GOT3 (cell line): ENCODE measurements around the gene EDC4.
"Not testable (repeated sequence)": the region's sequence is repeated elsewhere in the genome, so short reads cannot be mapped to it uniquely, and the experiment has no call there.

Source experiments
- DNase-seq: peaks from one replicate; lab custom pipeline; 2025; ENCODE audit warnings: mixed read lengths; lab: John Stamatoyannopoulos, UW

EDC4 gene

DNA sequence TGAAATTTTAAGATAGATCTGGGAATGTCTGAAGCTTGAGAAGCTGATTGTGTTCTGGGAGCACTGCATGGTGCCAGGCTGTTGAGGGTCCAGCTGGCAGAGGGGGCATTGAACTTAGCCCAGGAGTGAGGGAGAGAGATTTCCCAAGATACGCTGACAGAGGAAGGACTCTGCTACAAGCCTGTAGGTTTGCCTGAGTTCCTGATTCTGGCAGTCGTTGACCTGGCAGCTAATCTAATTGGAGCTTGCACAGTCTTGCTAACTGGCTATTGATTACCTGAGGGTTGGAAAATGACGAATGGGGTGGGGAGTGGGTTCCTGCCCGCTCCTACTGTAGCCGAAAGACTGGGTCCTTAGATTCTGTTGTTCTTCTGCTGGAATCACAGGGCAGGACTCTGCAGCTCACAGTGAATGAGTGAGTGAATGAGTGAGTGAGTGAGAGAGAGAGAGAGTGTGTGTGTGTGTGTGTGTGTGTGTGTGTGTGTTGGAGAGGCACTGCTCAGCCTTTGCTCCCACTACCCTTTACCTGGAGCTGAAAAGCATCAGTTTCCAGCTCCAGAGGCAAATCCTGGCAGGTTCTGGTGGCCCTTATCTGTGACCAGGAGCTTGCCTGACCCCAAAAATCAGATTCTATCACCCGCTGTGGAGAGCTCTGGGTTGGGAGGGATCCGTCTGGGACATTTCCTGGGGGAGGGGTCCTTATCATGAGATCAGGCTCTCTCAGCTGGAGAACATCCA is 42.1 kb downstream of the EDC4 start:
- no peak for DNase-seq

DNA sequence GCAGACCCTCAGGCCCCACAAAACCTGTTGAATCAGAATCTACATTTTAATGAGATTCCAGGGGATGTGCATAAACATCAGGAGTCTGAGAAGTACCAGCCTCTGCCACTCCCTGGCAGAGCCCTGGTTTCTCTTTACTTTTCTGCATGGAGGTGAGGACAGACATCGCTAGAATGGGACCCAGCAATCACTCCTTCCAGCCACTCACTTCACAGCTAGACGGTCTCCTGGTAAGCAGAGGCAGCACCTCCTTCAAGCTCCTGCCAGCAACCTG is 42.6 kb downstream of the EDC4 start:
- not testable (repeated sequence) for DNase-seq

DNA sequence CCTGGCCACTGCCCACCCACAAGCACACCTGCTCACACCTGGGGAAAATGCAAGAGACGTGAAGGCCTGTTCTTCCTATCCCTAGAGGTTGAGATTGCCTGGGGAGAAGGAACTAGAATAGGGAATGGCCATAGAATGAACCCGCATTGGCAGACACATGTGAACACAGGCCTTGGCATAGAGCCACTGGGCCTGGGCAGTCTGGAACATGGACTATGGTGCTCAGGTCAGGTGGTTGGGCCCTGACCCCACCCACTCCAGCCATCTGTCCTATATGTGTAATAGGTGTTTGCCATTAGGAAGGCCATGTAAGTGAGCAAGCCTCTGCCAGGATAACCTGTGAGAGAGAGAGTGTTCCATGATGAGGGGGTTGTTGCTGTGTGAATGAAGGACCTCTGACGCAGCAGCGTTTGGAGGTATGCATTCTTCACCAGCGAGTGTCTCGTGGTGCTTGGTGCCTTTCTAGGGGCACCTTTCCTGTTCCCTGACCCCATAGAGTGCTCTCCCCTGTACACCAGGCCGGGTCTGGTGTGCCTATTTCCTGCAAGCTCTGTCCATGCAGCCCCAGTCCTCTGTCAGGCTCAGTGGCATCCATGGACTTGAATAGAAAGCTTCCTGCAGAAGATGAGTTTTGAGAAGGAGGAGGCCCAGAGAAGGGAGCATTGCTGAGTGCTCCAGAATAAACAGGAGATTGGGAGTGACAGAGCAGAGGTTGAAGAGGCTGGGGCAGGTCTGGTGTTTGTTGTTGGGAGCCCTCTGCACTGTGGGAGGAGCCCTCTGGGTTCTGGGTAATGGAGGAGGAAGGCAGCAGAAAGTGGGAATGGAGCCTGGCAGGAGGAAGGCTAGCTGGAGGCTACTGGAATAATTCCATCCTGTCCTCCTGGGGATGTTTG is 43.2 kb downstream of the EDC4 start:
- no peak for DNase-seq

DNA sequence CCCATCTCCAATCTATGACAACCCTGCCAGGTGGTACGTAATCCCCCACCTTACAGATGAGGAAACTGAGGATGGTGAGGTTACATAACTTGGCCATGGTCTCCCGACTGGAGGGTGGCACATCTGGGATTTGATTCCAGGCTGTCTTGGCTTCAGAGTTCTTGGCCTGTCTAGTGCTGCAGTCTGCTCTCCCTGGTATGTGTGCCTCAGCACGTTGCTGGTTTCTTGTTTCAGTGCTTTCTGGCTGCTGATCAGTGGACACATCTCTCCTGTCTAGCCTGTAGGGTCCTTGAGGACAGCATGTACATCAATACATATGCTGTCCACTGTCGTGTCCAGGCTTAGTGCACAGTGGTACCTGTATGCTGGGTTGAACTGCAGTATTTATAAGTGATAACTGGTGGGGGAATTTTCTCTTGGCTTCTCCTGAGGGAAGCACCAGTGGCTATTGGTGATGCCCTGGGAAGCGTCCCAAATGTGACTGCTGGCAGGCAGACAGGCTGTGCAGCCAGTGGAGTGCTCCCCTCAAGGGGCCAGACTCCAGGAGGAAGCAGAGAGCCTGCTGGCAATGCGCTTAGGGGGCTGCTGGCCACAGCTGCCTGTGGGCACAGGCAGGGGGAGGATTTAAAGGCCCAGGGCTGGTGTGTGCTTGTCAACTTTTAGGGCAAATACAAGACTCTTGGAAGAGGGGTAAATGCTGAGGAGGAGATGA is 44.4 kb downstream of the EDC4 start:
- no peak for DNase-seq

DNA sequence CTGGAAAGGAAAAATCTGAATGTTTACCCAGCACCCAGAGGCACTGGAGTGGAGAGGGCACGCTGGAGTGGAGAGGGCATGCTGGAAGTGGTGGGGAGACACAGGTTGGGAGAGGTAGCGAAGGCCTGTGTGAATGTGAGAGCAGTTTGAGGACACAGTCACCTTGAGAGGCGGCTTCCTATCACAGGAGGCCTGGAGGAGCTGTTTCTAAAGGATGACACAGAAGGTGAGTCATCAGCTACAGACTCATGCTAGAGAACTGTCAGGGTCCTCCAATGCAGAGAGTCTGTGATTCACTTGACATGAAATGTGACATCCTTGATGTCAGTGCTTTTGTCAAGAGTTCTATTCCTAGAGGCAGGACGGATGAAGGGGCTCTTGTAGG is 45.0 kb downstream of the EDC4 start:
- peak; percentile 8 for DNase-seq

DNA sequence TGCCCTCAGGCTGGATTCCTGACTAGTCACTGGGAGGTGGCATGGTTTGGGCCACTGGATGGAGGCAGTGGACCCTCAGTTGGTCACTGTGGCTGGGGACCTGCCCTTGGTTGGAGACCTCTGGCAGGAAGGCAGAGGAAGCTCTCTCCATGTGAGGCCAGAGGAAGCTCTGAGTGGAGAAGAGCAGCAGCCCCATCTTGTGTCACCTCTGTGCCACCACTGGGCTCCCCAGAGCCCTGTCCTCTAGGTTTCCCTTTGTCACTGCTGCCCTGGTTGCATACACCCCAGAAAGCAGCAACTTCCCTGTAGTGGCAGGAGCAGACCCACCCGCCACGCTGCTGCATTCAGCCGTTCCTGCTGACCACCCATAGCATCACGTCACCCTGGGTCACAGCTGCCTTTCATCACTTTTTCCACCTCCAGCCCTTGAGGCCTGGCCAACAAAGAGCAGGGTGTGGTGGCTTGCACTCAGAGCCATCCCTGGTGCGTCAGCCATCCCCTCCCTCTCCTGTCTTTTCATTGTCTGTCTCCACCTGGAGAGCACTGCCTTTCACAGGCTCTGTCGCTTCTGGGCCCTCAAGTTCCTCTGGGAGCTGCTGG is 46.9 kb downstream of the EDC4 start:
- no peak for DNase-seq

DNA sequence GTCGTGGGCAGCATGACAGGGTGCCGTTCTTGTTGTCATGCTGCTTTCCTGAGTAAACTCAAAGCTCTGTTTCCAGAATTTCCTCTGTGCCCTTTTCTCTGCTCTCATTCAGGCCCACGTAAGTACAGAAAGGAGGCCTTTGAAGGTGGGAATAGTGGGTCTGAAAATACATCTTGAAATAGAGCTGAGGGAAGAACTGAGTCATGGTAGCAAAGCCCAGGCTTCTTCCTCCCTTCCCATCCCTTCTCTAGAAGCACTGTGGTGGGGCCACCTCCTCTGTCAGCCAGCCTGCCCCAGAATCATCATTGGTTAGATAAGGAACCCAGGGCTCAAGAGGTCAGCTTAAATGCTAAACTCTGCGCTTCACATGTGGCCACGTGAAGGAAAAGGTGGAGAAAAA is 49.4 kb downstream of the EDC4 start:
- no peak for DNase-seq

DNA sequence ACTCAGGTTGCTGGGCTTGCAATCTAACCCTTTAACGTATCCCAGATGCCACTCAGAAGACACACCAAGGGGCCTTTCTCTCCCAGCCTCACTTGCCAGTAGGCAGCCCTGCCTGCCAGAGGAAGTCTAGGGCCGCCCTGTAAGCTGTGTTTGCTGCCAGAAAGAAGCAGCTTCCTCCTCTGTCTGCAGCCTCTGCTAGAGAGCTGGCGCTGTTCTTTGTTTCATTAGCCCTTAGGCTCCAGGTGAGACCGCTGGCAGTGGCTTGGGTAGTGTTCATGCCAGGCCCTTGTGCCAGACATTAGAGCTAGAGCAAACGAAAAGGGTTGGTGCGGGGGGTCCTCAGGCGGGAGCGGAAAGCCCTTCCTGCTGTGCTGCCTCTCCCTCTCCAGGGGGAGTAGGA is 49.9 kb downstream of the EDC4 start:
- DNase-seq, result no peak

DNA sequence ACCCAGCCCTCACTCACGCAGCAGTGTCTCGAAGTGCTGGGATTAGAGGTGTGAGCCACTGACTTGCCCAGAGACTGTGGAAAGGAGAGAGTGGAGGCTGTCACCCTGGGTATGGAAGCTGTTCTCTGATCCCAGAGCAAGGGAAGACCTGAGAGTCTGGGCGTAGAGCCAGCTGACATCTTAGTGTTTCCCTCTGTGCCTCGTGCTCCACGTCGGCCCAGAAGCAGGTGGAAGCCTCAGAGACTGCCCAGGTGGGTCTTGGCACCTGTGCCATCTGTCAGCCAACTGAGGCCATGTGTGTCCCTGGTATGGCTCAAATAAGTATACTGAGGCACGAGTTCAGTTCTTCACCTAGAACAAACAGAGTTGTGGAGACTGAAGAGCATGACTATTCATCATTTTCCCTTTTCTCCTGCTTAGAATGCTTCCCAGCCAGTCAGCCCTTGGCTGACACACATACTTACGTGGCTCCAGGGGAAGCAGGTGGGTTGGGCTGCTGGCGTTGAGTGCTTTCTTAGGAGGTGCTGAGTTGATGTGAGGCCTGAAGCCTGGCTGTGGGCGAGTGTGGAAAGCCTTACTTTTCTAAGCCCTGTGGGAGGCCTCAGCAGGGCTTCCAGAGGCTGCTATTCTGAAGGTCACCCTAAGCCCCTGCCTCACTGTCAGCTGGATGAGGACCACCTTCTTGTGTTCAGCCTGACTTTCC is 50.7 kb downstream of the EDC4 start:
- DNase-seq, result no peak

DNA sequence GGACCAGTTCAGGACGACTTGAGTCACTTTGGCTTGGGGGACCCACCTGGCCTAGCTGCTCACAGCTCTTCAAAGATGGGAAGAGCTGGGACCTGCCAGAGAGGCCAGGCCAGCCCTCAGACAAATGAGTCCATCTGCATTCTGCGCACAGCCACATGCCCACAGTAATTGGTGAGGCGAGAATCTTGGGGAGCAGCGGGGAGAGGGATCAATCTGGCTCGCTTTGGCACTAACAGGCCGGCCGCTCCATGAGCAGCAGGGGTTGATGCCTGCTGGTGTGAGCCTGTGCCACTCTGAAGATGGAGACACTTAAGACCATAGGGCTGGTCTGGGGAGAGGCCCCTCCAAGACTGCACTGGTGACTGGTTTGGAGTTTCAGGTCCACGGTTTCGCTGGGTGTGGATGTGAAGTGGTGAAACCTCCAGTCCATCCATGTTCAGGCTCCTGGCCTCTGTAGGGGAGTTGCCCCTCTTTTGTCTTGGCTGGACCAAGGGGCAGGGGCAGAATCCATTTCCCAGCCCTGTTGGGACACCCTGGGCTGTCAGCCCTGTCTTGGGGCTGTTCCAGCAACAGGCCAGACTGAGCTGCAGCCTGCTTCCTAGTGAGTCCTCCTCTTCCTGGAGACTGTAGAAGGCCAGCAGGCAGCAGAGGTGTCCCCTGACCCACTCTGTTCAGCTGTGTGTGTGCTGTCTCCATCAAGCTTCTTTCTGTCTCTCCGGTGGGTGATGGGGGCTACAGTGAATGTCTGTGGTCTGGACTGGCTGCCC is 51.5 kb downstream of the EDC4 start:
- no peak for DNase-seq

DNA sequence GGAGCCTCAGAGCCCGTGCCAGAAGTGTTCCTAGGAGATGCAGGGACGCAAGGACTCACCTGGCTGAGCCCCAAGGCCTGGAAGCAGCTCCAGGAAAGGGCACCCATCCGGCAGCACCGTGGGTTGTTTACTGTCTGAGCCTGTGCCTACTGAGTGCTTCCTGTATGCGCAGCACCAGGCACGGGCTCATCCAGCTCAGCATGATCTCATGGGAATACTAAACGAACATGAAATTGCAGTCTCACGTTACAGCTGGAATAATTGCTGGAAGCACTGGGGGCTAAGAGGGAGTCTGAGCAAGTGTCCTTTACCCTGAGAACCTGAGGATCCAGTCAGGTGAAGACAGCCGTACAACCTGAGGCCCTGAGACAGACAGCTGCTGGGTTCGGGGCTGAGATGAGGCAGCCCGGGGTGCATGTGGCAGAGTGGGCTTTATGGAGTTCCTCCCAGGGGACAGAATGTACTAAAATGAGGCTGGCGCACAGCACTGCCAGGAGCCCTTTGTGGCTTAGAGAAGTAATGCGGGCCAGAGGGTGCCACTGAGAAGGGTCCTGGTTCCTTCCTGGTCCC is 53.4 kb downstream of the EDC4 start:
- DNase-seq, result no peak

DNA sequence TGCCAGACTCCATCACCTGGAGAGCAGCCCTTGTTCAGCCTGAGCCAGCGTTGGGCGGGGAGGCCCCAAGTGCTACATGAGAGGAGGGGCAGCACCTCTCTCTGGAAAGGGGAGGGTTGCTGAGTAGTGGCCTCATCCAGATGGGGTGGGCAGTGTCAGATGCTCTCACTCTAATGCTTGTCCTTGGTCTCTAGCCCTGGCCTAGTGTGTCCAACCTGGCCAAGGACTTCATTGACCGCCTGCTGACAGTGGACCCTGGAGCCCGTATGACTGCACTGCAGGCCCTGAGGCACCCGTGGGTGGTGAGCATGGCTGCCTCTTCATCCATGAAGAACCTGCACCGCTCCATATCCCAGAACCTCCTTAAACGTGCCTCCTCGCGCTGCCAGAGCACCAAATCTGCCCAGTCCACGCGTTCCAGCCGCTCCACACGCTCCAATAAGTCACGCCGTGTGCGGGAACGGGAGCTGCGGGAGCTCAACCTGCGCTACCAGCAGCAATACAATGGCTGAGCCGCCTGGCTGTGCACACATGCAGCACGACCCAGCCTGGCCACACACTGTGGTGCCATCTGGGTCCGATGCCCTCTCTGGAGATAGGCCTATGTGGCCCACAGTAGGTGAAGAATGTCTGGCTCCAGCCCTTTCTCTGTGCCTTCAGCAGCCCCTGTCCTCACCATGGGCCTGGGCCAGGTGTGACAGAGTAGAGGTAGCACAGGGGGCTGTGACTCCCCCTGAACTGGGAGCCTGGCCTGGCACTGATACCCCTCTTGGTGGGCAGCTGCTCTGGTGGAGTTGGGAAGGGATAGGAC is 54.5 kb downstream of the EDC4 start:
- DNase-seq, result no peak

DNA sequence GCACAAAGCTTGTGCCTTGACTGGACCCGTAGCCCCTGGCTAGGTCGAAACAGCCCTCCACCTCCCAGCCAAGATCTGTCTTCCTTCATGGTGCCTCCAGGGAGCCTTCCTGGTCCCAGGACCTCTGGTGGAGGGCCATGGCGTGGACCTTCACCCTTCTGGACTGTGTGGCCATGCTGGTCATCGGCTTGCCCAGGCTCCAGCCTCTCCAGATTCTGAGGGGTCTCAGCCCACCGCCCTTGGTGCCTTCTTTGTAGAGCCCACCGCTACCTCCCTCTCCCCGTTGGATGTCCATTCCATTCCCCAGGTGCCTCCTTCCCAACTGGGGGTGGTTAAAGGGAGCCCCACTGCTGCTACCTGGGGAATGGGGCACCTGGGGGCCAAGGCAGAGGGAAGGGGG is 55.3 kb downstream of the EDC4 start:
- no peak for DNase-seq

DNA sequence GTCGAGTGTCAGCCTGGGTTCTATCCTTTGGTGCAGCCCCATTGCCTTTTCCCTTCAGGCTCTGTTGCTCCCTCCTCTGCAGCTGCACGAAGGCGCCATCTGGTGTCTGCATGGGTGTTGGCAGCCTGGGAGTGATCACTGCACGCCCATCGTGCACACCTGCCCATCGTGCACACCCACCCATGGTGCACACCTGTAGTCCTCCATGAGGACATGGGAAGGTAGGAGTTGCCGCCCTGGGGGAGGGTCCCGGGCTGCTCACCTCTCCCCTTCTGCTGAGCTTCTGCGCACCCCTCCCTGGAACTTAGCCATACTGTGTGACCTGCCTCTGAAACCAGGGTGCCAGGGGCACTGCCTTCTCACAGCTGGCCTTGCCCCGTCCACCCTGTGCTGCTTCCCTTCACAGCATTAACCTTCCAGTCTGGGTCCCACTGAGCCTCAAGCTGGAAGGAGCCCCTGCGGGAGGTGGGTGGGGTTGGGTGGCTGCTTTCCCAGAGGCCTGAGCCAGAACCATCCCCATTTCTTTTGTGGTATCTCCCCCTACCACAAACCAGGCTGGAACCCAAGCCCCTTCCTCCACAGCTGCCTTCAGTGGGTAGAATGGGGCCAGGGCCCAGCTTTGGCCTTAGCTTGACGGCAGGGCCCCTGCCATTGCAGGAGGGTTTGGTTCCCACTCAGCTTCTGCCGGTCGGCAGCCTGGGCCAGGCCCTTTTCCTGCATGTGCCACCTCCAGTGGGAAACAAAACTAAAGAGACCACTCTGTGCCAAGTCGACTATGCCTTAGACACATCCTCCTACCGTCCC is 55.9 kb downstream of the EDC4 start:
- peak; percentile 26 for DNase-seq

DNA sequence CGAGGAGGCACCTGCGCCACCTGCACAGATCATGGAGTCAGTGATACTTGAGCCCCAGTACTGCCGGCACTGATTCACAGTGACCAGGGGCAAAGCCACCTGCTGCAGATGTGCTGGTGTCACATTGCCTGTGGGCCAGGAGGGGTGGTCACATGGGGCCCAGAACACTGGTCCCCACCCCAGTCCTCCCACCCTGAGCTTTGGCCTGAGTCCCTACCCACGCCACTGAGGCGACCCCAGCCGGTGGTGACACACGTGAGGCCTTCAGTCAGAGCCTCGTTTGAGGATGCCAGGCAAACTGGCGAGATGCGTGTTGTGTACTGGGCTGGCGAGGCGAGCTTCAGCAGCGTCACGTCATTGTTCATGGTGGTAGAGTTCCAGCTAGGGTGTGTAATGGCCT is 57.3 kb downstream of the EDC4 start:
- no peak for DNase-seq

DNA sequence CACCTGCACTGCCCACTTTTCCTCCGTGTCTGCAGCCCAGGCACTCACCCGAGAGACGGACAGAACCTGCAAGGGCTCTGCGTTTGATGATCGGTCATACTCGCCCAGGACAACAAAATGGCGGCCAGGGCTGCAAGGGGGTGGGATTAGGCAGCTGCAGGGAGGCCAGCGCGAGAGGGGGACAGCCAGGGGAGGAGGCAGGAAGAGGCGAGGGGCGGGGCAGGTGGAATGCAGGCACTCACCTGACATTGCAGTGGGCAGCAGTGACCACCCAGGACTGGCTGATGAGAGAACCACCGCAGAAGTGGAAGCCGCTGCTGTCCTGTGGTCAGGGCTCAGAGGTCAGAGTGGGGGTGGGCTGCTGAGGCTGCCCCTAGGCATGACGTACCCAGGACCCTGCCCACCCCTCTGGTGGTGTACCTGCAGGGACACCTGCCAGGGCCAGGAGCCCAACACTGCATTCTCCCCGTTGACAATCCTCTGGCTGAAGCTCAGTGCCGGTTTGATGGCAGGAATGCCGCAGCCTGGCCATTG is 57.9 kb downstream of the EDC4 start:
- no peak for DNase-seq
